ENCODE data around the gene ADAM19.

The ADAM19 gene

GRCh38 chr5:157528036-157528632 is 47.4 kb downstream of the ADAM19 start:
- Histone ChIP-seq H3K27ac (ENCODE audit: low read length) (no peak overlapping the region), H3K9me3 (ENCODE audit: control insufficient read depth, insufficient read depth, low read length) (no peaks in the 10 kb centered on the region), H3K4me1 (ENCODE audit: control insufficient read depth, insufficient read depth, low read length) (peaks cover 1% of the 10 kb centered on the region; the same call in 1 of the 2 replicates), H3K4me3 (ENCODE audit: low read length) (no peak overlapping the region), H3K27me3 (ENCODE audit: control insufficient read depth, insufficient read depth, low read length) (no peaks in the 10 kb centered on the region), H3K36me3 (ENCODE audit: control insufficient read depth, insufficient read depth, low read length) (no peaks in the 10 kb centered on the region)
- WGBS (ENCODE audit: insufficient coverage, insufficient read length) = no CpG with 5 or more reads among the region's 9 CpGs
- DNase-seq (ENCODE audit: low read depth, low spot score) = no peak

GRCh38 chr5:157524887-157525286 is 50.7 kb downstream of the ADAM19 start:
- Histone ChIP-seq H3K4me1 (ENCODE audit: control insufficient read depth, insufficient read depth, low read length) (peaks cover 1% of the 10 kb centered on the region; the same call in 1 of the 2 replicates), H3K4me3 (ENCODE audit: low read length) (no peak overlapping the region), H3K27me3 (ENCODE audit: control insufficient read depth, insufficient read depth, low read length) (no peaks in the 10 kb centered on the region), H3K27ac (ENCODE audit: low read length) (no peak overlapping the region), H3K9me3 (ENCODE audit: control insufficient read depth, insufficient read depth, low read length) (no peaks in the 10 kb centered on the region), H3K36me3 (ENCODE audit: control insufficient read depth, insufficient read depth, low read length) (no peaks in the 10 kb centered on the region)
- DNase-seq (ENCODE audit: low read depth, low spot score) = no peak
- no CpG with 5 or more reads among the region's 4 CpGs for WGBS (ENCODE audit: insufficient coverage, insufficient read length)

- no peaks in the 10 kb centered on the region for H3K9me3 ChIP-seq (ENCODE audit: control insufficient read depth, insufficient read depth, low read length)
- no peak overlapping the region for H3K27ac ChIP-seq (ENCODE audit: low read length)
- DNase-seq (ENCODE audit: low read depth, low spot score) = no peak
- no peaks in the 10 kb centered on the region for H3K36me3 ChIP-seq (ENCODE audit: control insufficient read depth, insufficient read depth, low read length)
- no peak overlapping the region for H3K4me3 ChIP-seq (ENCODE audit: low read length)
- no peaks in the 10 kb centered on the region for H3K27me3 ChIP-seq (ENCODE audit: control insufficient read depth, insufficient read depth, low read length)
- H3K4me1 ChIP-seq (ENCODE audit: control insufficient read depth, insufficient read depth, low read length) = peaks cover 1% of the 10 kb centered on the region; the same call in 1 of the 2 replicates
- WGBS (ENCODE audit: insufficient coverage, insufficient read length) = no CpG with 5 or more reads among the region's 4 CpGs
Observed at GRCh38 chr5:157523976-157524375, 51.6 kb downstream of the ADAM19 start.

- Histone ChIP-seq H3K36me3 (ENCODE audit: control insufficient read depth, insufficient read depth, low read length) (no peaks in the 10 kb centered on the region), H3K4me3 (ENCODE audit: low read length) (no peak overlapping the region), H3K27me3 (ENCODE audit: control insufficient read depth, insufficient read depth, low read length) (no peaks in the 10 kb centered on the region), H3K9me3 (ENCODE audit: control insufficient read depth, insufficient read depth, low read length) (no peaks in the 10 kb centered on the region), H3K27ac (ENCODE audit: low read length) (no peak overlapping the region), H3K4me1 (ENCODE audit: control insufficient read depth, insufficient read depth, low read length) (no peaks in the 10 kb centered on the region)
- WGBS (ENCODE audit: insufficient coverage, insufficient read length) = no CpG with 5 or more reads among the region's 5 CpGs
- DNase-seq (ENCODE audit: low read depth, low spot score) = no peak
Observed at GRCh38 chr5:157521704-157522029, 53.9 kb downstream of the ADAM19 start.

GRCh38 chr5:157520911-157521703 is 54.5 kb downstream of the ADAM19 start:
- H3K27ac ChIP-seq (ENCODE audit: low read length) = no peak overlapping the region
- H3K27me3 ChIP-seq (ENCODE audit: control insufficient read depth, insufficient read depth, low read length) = no peaks in the 10 kb centered on the region
- no peaks in the 10 kb centered on the region for H3K36me3 ChIP-seq (ENCODE audit: control insufficient read depth, insufficient read depth, low read length)
- H3K4me1 ChIP-seq (ENCODE audit: control insufficient read depth, insufficient read depth, low read length) = no peaks in the 10 kb centered on the region
- no CpG with 5 or more reads among the region's 9 CpGs for WGBS (ENCODE audit: insufficient coverage, insufficient read length)
- no peak overlapping the region for H3K4me3 ChIP-seq (ENCODE audit: low read length)
- no peak for DNase-seq (ENCODE audit: low read depth, low spot score)
- H3K9me3 ChIP-seq (ENCODE audit: control insufficient read depth, insufficient read depth, low read length) = no peaks in the 10 kb centered on the region

GRCh38 chr5:157519579-157520253 is 55.9 kb downstream of the ADAM19 start:
- DNase-seq (ENCODE audit: low read depth, low spot score) = no peak
- no peaks in the 10 kb centered on the region for H3K36me3 ChIP-seq (ENCODE audit: control insufficient read depth, insufficient read depth, low read length)
- no CpG with 5 or more reads among the region's 9 CpGs for WGBS (ENCODE audit: insufficient coverage, insufficient read length)
- H3K27me3 ChIP-seq (ENCODE audit: control insufficient read depth, insufficient read depth, low read length) = no peaks in the 10 kb centered on the region
- no peaks in the 10 kb centered on the region for H3K4me1 ChIP-seq (ENCODE audit: control insufficient read depth, insufficient read depth, low read length)
- no peak overlapping the region for H3K27ac ChIP-seq (ENCODE audit: low read length)
- no peaks in the 10 kb centered on the region for H3K9me3 ChIP-seq (ENCODE audit: control insufficient read depth, insufficient read depth, low read length)
- H3K4me3 ChIP-seq (ENCODE audit: low read length) = no peak overlapping the region

GRCh38 chr5:157518963-157519362 is 56.6 kb downstream of the ADAM19 start:
- Histone ChIP-seq H3K4me3 (ENCODE audit: low read length) (no peak overlapping the region), H3K4me1 (ENCODE audit: control insufficient read depth, insufficient read depth, low read length) (no peaks in the 10 kb centered on the region), H3K36me3 (ENCODE audit: control insufficient read depth, insufficient read depth, low read length) (no peaks in the 10 kb centered on the region), H3K27me3 (ENCODE audit: control insufficient read depth, insufficient read depth, low read length) (no peaks in the 10 kb centered on the region), H3K9me3 (ENCODE audit: control insufficient read depth, insufficient read depth, low read length) (no peaks in the 10 kb centered on the region), H3K27ac (ENCODE audit: low read length) (no peak overlapping the region)
- no peak for DNase-seq (ENCODE audit: low read depth, low spot score)
- whole genome bisulfite sequencing (ENCODE audit: insufficient coverage, insufficient read length) = no CpG with 5 or more reads among the region's 6 CpGs

- Histone ChIP-seq H3K36me3 (ENCODE audit: control insufficient read depth, insufficient read depth, low read length) (no peaks in the 10 kb centered on the region), H3K27me3 (ENCODE audit: control insufficient read depth, insufficient read depth, low read length) (no peaks in the 10 kb centered on the region), H3K9me3 (ENCODE audit: control insufficient read depth, insufficient read depth, low read length) (no peaks in the 10 kb centered on the region), H3K4me1 (ENCODE audit: control insufficient read depth, insufficient read depth, low read length) (no peaks in the 10 kb centered on the region), H3K4me3 (ENCODE audit: low read length) (no peak overlapping the region), H3K27ac (ENCODE audit: low read length) (no peak overlapping the region)
- WGBS (ENCODE audit: insufficient coverage, insufficient read length) = no CpG with 5 or more reads among the region's 5 CpGs
- DNase-seq (ENCODE audit: low read depth, low spot score) = no peak
Observed at GRCh38 chr5:157516626-157517325, 58.8 kb downstream of the ADAM19 start.

GRCh38 chr5:157516006-157516405 is 59.6 kb downstream of the ADAM19 start:
- H3K4me3 ChIP-seq (ENCODE audit: low read length) = no peak overlapping the region
- no CpG with 5 or more reads among the region's 3 CpGs for WGBS (ENCODE audit: insufficient coverage, insufficient read length)
- no peak for DNase-seq (ENCODE audit: low read depth, low spot score)
- no peaks in the 10 kb centered on the region for H3K9me3 ChIP-seq (ENCODE audit: control insufficient read depth, insufficient read depth, low read length)
- H3K4me1 ChIP-seq (ENCODE audit: control insufficient read depth, insufficient read depth, low read length) = no peaks in the 10 kb centered on the region
- no peak overlapping the region for H3K27ac ChIP-seq (ENCODE audit: low read length)
- no peaks in the 10 kb centered on the region for H3K27me3 ChIP-seq (ENCODE audit: control insufficient read depth, insufficient read depth, low read length)
- no peaks in the 10 kb centered on the region for H3K36me3 ChIP-seq (ENCODE audit: control insufficient read depth, insufficient read depth, low read length)

- no peaks in the 10 kb centered on the region for H3K4me1 ChIP-seq (ENCODE audit: control insufficient read depth, insufficient read depth, low read length)
- H3K4me3 ChIP-seq (ENCODE audit: low read length) = no peak overlapping the region
- no CpG with 5 or more reads among the region's 2 CpGs for WGBS (ENCODE audit: insufficient coverage, insufficient read length)
- DNase-seq (ENCODE audit: low read depth, low spot score) = no peak
- H3K36me3 ChIP-seq (ENCODE audit: control insufficient read depth, insufficient read depth, low read length) = no peaks in the 10 kb centered on the region
- H3K27ac ChIP-seq (ENCODE audit: low read length) = no peak overlapping the region
- no peaks in the 10 kb centered on the region for H3K9me3 ChIP-seq (ENCODE audit: control insufficient read depth, insufficient read depth, low read length)
- H3K27me3 ChIP-seq (ENCODE audit: control insufficient read depth, insufficient read depth, low read length) = no peaks in the 10 kb centered on the region
Observed at GRCh38 chr5:157514974-157515373, 60.6 kb downstream of the ADAM19 start.

Measured in iPS DF 6.9 (cell line).